Ishikawa (cell line): Measurements from ENCODE around the gene MMP10.

Experiments
- CEBPB ChIP-seq: IDR thresholded peaks from 2 replicates; pipeline ENCODE4 v1.6.1; 2012
- CREB1 ChIP-seq: IDR thresholded peaks from 2 replicates; pipeline ENCODE4 v1.6.1; 2012; ENCODE audit warnings: low read depth
- EGR1 ChIP-seq: IDR thresholded peaks from 2 replicates; pipeline ENCODE4 v1.6.1; 2012
- EP300 ChIP-seq: IDR thresholded peaks from 2 replicates; pipeline ENCODE4 v1.6.1; 2012; ENCODE audit warnings: borderline replicate concordance
- FOXM1 ChIP-seq: IDR thresholded peaks from 2 replicates; pipeline ENCODE4 v1.6.1; 2012; ENCODE audit warnings: low read depth, borderline replicate concordance
- NFIC ChIP-seq: IDR thresholded peaks from 2 replicates; pipeline ENCODE4 v1.6.1; 2012
- RAD21 ChIP-seq: IDR thresholded peaks from 2 replicates; pipeline ENCODE4 v1.6.1; 2012; ENCODE audit warnings: low read depth
- TAF1 ChIP-seq: IDR thresholded peaks from 2 replicates; pipeline ENCODE4 v1.6.1; 2012; ENCODE audit warnings: low read depth, mild to moderate bottlenecking
- TCF12 ChIP-seq: IDR thresholded peaks from 2 replicates; pipeline ENCODE4 v1.6.1; 2012; ENCODE audit warnings: low read depth
- TEAD4 ChIP-seq: IDR thresholded peaks from 2 replicates; pipeline ENCODE4 v1.6.1; 2012
- YY1 ChIP-seq: IDR thresholded peaks from 2 replicates; pipeline ENCODE4 v1.6.1; 2012; ENCODE audit warnings: low read depth
- ZBTB7A ChIP-seq: IDR thresholded peaks from 2 replicates; pipeline ENCODE4 v1.6.1; 2012; ENCODE audit warnings: low read depth
- TF ChIP-seq, protein P1 (sequence below): IDR thresholded peaks from 2 replicates; pipeline ENCODE4 v1.6.1; 2012
- TF ChIP-seq, protein P2 (sequence below): IDR thresholded peaks from 2 replicates; pipeline ENCODE4 v1.6.1; 2012
- TF ChIP-seq, protein P3 (sequence below): IDR thresholded peaks from 2 replicates; pipeline ENCODE4 v1.6.1; 2012; ENCODE audit warnings: low read depth, mild to moderate bottlenecking

Gene MMP10

DNA sequence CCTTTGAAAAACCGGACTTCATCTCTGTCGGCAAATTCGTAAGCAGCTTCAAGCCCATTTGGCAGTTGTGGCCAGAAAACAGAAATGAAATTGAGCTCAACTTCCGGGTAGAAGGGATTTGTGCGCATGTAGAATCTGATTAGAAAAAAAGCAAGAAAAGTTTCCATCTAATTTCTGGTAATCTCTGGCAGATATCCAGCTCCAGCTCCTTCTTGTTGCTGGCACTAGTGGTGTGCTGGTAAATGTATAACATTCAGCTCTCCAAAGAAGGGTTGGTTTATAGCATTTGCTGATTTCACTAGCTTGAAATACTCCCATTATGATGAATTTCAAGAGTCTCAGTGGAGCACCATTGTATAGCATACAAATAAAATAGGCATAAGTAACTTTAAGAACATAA lies 12.2 kb upstream of the MMP10 start:
- TF ChIP-seq RAD21 (no peak), FOXM1 (no peak), EP300 (no peak), TCF12 (no peak)
- TF ChIP-seq, protein P1, sequence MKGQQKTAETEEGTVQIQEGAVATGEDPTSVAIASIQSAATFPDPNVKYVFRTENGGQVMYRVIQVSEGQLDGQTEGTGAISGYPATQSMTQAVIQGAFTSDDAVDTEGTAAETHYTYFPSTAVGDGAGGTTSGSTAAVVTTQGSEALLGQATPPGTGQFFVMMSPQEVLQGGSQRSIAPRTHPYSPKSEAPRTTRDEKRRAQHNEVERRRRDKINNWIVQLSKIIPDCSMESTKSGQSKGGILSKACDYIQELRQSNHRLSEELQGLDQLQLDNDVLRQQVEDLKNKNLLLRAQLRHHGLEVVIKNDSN: no peak
- TF ChIP-seq, protein P2, sequence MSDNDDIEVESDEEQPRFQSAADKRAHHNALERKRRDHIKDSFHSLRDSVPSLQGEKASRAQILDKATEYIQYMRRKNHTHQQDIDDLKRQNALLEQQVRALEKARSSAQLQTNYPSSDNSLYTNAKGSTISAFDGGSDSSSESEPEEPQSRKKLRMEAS: no peak

DNA sequence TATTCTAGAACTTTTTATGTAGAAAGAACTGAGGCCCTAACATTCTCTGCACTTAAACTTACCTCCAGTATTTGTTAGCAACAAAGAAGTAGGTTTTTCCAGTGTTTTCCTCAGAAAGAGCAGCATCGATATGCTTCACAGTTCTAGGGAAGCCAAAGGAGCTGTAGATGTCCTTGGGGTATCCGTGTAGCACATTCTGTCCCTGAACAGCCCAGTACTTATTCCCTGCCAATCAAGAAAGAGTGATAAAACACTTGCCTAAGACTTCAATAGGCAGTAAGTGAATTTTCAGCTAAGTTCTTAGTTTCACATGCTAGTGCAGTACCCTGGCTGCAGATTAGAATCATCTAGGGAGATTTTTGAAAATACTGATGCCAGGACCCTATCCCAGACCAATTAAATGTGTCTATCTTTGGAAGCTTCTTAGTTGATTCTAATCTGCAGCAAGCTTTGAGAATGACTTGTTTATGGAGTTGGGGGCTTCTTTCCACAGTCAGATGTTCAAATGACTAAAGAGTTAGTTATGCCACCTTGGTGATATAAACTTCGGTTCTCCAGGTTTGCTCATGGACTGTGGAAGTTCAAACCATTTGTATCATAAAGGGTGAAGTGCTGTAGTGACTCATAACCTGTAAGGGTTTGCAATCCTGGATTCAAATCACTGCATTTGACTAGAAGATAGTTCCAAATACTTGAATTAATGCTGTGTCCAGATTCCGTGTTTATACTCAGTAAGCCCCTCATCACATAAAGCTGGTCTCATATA lies 11.0 kb upstream of the MMP10 start:
- no peak for TF ChIP-seq CEBPB
- TF ChIP-seq FOXM1: no peak
- TF ChIP-seq, protein P1: no peak
- no peak for TF ChIP-seq EP300
- TF ChIP-seq, protein P3, sequence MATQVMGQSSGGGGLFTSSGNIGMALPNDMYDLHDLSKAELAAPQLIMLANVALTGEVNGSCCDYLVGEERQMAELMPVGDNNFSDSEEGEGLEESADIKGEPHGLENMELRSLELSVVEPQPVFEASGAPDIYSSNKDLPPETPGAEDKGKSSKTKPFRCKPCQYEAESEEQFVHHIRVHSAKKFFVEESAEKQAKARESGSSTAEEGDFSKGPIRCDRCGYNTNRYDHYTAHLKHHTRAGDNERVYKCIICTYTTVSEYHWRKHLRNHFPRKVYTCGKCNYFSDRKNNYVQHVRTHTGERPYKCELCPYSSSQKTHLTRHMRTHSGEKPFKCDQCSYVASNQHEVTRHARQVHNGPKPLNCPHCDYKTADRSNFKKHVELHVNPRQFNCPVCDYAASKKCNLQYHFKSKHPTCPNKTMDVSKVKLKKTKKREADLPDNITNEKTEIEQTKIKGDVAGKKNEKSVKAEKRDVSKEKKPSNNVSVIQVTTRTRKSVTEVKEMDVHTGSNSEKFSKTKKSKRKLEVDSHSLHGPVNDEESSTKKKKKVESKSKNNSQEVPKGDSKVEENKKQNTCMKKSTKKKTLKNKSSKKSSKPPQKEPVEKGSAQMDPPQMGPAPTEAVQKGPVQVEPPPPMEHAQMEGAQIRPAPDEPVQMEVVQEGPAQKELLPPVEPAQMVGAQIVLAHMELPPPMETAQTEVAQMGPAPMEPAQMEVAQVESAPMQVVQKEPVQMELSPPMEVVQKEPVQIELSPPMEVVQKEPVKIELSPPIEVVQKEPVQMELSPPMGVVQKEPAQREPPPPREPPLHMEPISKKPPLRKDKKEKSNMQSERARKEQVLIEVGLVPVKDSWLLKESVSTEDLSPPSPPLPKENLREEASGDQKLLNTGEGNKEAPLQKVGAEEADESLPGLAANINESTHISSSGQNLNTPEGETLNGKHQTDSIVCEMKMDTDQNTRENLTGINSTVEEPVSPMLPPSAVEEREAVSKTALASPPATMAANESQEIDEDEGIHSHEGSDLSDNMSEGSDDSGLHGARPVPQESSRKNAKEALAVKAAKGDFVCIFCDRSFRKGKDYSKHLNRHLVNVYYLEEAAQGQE: no peak
- no peak for TF ChIP-seq TAF1
- TF ChIP-seq YY1: no peak
- no peak for TF ChIP-seq CREB1
- no peak for TF ChIP-seq TEAD4
- no peak for TF ChIP-seq RAD21
- TF ChIP-seq NFIC: no peak

DNA sequence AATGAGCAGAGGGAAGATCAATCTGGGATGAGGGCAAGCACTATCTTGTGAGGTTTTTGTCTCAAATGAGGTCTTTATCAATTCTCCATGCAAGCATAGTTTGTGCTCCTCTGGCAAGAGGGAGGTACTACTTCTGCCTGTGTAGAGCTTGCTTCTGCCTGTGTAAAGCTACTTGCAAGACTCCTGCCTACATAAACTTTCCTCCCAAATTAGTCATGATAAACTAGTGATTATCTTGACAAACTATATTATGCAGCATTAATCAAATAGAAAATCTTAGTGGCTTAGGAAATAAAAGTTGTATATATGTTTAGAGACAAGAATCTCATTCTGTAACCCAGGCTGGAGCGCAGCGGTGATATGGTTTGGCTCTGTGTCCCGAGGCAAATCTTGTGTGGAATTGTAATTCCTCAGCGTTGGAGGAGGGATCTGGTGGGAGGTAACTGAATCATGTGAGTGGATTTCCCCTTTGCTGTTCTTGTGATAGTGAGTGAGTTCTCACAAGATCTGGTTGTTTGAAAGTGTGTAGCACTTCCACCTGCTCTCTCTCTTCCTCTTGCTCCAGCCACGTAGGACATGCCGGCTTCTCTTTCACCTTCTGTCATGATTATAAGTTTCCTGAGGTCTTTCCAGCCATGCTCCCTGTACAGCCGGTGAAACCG lies 8.0 kb upstream of the MMP10 start:
- no peak for TF ChIP-seq EP300
- no peak for TF ChIP-seq CREB1
- no peak for TF ChIP-seq CEBPB
- no peak for TF ChIP-seq ZBTB7A
- TF ChIP-seq RAD21: no peak
- no peak for TF ChIP-seq YY1
- TF ChIP-seq, protein P2: no peak
- TF ChIP-seq, protein P3: no peak
- no peak for TF ChIP-seq EGR1

DNA sequence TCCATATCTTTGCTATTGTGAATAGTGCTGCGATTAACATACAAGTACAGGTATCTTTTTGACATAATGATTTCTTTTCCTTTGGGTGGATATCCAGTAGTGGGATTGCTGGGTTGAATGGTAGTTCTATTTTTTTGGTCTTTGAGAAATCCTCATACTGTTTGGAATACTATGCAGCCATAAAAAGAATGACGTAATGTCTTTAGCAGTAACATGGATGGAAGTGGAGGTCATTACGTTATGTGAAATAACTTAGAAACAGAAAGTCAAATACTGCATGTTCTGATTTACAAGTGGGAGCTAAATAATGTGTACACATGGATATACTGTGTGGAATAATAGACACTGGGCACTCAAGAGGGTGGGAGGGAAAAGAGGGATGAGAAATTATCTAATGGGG lies 4.0 kb upstream of the MMP10 start:
- no peak for TF ChIP-seq RAD21
- no peak for TF ChIP-seq ZBTB7A
- TF ChIP-seq EP300: no peak
- TF ChIP-seq NFIC: no peak
- TF ChIP-seq, protein P2: no peak
- no peak for TF ChIP-seq TEAD4
- TF ChIP-seq FOXM1: no peak
- TF ChIP-seq, protein P3: no peak
- no peak for TF ChIP-seq TCF12
- TF ChIP-seq CREB1: no peak
